Fibroblast of skin of right biceps (primary cell): ENCODE results near the gene DNASE2B.

Experiments used
- DNase-seq: peaks from one replicate; pipeline ENCODE4 v3.0.0-alpha.2; 2013

The DNASE2B gene, protein sequence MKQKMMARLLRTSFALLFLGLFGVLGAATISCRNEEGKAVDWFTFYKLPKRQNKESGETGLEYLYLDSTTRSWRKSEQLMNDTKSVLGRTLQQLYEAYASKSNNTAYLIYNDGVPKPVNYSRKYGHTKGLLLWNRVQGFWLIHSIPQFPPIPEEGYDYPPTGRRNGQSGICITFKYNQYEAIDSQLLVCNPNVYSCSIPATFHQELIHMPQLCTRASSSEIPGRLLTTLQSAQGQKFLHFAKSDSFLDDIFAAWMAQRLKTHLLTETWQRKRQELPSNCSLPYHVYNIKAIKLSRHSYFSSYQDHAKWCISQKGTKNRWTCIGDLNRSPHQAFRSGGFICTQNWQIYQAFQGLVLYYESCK

GRCh38 chr1:84398175-84399155, at the start of gene DNASE2B:
TSS of gene DNASE2B (plus strand) at chr1:84398484. CDS start at chr1:84398565, 81 bp downstream.
- DNase-seq: no peak

GRCh38 chr1:84348759-84349158, 49.5 kb upstream of the DNASE2B start:
- no peak for DNase-seq

DNA sequence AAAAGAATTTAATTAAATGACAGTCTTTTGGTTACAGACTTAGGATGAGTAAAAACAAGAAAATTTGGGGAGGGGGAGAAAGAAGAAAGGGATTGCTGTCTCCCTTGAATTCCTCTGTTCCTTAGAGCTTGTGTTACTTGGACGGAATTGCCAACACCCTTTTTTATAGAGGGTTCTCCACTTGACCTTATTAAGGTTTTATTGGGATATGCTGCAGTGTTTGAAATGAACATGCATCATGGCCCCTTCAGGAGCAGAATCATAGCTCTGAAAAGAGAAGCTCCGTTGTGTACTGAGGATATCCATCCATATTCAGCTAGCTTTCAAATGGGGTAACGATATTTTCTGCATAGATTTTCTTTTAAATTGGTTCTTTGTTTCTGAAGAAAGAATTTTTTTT, 48.2 kb upstream of the DNASE2B start:
- no peak for DNase-seq

DNA sequence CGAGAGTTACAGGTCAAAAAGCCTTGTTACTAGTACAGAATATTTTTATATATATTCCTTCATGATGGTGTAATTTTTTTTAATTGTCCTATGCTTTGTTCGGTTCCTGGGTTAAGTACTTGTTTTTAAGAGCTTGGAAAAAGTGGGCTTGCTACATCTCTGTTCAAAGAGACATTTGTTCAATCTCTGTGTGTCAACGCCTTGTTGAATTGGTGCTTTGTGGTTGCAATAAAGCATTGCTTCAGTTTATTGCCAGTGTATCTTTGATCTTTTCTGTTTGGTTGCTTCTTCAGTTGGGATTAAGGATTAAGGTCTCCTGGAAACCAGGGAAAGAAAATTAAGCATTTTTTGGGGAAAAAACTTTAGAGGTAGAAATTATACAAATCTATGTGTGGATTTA, 47.7 kb upstream of the DNASE2B start:
- DNase-seq: no peak

GRCh38 chr1:84352298-84353106, 45.8 kb upstream of the DNASE2B start:
- no peak for DNase-seq

DNA sequence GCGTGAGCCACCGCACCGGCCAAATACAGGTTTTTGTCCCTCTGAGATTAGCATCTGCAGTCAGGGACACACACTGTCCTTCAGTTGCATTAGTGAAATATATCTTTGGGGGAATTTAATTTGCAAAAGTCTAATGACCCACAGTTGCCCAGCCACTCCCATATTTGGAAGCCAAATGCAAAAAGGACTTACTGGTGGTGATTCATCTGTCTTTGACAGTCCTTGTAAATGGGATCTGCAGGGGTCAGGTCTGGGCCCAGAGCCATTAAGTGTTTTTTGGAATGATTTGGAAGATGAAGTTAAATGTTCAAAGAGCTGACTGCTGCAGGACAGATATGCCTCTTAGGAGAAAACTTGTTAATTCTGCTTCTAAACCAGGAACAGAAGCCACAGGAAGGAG, 44.6 kb upstream of the DNASE2B start:
- peak; percentile 64 for DNase-seq

DNA sequence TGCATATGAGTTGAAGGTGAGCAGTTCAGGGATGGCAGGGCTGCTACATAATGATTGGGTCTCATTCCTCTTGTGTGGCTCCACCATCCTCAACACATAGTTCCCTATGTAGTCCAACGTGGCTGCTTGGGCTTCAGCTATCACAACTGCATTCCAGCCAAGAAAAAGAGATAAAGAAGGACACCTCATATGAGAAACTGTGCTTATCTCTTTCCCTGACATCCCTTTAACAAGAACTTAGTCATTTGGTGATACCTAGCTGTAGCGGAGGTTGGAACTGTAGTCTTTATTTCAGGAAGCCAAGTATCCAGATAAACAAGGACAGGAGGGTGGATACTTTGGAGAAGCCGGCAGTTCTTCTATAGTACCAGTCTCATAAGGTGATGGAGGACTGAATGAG, 42.7 kb upstream of the DNASE2B start:
- DNase-seq: no peak

- no peak for DNase-seq
These were observed 41.4 kb upstream of the DNASE2B start for GRCh38 chr1:84356881-84357280.

DNA sequence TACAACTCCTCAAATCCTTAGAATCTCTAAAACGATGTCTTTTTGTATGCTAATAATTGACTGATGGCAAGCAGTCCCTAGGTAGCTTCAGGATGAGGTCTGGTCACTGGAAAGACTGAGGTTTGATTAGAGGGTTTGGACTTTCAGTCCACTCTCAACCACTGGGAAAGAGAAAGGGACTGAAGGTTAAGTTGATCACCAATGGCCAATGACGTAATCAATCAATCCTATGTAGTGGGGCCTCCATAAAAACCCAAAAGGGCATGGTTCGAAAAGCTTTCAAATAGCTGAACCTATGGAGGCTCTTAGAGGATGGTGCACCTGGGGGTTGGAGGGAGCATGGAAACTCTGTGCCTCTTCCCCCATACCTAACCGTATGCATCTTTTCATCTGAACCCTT, 39.6 kb upstream of the DNASE2B start:
- no peak for DNase-seq

DNA sequence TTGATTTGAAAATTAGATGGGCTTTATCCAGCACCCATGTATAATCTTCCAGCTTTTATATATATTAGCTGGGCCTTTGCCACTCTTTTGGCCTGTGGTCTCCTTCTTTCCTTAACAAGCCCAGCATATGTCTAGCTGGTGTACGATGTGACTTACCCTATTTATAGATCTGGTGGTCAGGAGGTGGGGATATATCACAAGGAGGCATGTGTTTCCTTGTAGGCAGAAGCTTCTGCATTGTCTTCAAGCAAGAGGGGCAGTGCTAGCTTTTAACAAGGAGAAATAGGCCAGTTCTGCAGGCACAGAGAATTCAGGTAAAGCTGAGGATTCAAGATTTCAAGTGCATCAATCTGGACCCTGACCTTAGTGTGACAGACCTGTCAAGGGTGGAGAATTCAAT, 38.0 kb upstream of the DNASE2B start:
- DNase-seq: no peak

DNA sequence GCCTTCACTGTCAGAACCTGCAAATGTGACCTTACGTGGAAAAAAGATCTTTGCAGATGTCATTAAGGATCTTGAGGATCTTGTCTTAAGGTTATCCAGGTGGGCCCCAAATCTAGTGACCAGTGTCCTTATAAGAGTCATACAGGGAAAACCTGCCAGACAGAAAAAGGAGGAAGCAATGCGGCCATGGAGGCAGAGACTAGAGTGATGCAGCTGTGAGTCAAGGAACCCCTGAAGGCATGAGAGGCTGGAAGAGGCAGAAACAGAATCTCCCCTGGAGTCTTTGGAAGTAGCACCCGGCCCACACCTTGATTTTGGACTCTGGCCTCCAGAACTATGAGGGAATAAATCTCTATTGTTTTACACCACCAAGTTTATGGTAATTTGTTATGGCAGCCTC, 36.5 kb upstream of the DNASE2B start:
- no peak for DNase-seq

DNA sequence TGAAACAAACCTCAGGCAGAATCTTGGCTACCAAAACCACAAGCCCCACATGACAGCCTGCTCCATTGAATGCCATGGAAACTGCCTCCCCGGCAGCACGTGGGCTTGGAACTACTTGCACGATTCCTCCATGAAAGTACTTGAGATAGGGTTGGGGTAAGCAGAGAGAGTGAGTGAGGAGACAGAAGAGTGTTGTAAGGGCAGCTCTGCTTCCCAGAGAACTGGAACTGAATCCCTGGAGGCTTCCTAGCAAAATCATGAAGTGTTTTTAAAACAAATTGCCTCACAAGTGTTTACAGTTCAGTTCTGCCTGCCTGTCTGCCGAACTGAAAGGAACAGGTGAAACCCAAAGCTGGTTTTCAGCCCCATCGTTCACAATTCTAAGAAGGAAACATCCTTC, 35.3 kb upstream of the DNASE2B start:
- no peak for DNase-seq

DNA sequence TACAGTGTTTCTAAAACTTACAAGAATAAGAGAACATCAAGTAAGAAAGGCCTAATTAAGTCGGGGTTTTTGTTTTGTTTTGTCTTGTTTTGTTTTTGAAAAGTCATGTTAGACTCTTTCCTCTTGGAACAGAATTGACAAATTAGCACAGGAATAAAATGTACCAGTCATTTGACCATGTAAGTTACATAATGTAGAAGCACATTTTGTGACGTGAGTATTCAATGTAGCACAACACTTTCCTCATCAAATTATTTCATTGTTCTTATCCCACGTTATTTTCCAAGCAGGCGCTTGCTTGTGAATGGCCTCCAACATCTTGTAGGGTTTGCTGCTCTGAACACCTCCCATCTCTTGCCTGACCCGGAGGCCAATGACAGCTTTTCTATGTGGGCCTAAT, 34.7 kb upstream of the DNASE2B start:
- no peak for DNase-seq

DNA sequence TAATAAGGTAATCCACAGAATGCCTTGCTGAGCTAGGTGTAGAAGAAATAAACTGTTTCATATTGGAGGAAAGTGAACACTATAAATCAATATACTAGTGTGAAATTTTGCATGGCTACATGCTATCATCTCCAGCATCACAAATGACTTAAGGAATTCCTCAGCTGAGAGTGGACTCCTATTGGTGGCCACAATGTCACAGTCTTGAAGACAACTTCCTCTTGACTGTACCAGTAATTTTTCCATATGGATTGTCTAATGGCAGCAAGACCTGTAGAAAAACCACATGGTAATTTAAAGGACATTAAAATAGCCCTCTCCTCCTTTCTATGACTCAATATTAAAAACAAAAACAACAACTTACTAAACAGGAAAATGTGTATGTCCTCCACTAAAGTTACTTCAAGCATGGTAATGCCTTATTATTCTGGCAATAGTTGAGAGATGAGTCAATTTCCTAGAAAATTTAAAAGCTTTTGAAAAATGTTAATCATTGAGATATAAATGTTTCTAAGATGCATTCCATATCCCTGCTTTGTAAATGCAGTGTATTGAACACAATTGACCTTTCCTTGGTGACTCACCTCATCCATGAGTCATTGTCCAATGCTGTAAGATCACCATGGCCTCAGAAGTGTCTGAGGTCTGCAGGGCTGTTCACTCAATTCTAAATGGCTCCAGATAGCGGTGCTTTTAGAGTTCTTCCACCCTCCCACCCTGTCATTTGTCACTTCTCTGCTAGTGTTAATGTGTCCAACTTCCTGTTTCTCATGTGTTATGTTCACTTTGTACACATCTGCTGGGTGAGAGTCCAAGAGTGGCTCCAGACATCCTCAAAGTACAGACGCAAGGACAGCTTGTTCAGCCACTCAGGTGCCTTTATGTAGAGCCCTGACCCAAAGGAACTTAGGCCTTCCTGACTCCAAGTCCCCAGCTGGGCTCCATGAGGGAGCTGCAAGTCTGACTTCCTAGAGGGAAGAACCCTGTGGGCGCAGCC, 32.8 kb upstream of the DNASE2B start:
- peak; percentile 98 for DNase-seq

DNA sequence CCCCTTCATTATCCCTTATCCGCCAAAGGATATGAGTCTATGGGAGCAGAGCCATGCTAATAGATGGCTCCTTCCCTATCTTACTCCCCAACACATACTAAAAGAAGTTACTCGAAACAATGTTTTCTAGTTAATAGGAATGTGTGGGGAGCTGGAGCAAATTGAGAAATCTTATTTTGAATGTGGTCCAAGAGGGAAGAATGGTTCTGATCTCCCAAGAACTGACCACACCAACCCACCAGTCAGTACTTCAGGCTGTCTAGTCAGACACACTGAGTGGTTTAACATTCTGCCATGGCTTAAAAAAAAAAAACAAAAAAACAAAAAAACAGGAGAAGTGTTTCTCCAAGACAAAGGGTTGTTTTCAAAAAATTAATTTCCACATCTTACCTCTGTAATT, 31.5 kb upstream of the DNASE2B start:
- peak; percentile 57 for DNase-seq

DNA sequence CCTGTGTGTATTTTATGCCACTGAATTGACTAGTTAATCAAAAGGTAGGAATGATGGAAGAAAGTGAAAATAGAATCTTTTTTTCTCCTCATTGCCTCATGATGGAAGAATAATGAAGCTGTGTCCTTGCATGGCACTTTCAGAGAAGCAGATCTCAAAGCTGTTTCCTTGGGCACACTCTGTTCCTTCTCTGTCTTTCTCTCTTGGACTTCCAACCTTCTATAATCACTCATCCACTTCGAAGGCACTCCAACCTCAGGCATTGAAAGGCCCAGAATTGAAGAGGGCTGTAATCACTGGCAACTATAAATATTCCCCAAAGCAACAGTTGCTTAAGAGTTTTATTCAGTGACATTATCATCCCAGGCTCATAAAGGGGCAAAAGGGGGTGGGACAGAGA, 31.1 kb upstream of the DNASE2B start:
- no peak for DNase-seq

DNA sequence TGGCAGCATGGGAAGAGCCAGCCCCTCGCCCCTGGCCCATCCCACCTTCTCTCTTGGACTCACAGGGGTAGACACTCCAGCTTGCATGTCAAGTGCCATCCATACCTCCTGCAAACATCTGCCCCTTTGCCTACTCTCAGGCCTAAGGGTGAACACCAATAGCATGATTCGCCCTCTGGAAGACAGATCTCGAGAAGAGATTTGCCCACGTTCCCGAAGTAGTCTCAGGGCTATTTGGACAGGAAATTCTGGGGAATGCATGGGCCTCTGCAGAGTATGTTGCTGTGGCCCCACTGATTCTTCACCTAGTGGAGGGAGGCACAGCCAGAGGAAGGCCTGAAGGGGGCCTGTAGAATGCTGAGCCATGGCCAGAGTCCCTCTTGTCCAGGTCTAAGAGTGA, 29.8 kb upstream of the DNASE2B start:
- DNase-seq: no peak

GRCh38 chr1:84370266-84370665, 28.0 kb upstream of the DNASE2B start:
- DNase-seq: no peak

- DNase-seq: peak; percentile 73
These were observed 27.4 kb upstream of the DNASE2B start for GRCh38 chr1:84370831-84371394.

DNA sequence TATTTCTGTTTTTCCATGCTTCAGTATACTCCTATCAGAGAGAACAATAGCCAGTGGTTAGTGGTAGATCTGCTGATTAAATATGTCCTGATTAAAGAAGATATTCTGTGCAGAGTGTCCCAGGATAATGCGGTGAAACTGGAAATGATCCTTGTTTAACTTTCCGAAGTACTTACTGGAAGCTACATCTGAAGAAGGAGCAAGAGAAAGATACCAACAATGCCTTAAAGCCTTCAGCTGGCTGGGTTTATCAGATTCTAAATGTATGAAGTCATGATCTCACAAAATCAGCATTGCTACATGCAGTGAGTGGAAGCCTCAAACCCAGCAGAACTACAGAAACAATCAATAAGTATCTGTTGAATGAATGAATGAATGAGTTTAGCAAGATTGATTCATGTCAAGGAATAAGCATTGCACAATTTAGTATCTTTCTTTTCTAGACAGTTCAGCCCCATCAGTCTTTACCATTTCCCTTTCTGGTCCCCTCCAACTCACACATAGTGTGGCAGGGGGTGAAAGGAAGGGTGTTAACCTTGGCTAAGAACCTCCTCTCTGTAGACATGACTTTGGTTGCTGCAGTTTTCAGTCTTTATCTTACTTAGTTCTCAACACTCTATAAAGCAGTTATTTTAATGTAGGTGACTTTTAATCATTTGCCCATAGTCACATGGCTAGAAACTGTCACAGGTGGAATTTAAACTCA, 24.7 kb upstream of the DNASE2B start:
- DNase-seq: no peak
